NCI-H345 treated with DMSO at 0.1 percent for 48 hours (cell line): ENCODE results near the gene OAS3.
"Not testable (repeated sequence)": the region's sequence is repeated elsewhere in the genome, so short reads cannot be mapped to it uniquely, and the experiment has no call there.

Experiments used
- DNase-seq: peaks from one replicate; lab custom pipeline; 2025; ENCODE audit not compliant: unreplicated experiment; lab: John Stamatoyannopoulos, UW

Gene OAS3

DNA sequence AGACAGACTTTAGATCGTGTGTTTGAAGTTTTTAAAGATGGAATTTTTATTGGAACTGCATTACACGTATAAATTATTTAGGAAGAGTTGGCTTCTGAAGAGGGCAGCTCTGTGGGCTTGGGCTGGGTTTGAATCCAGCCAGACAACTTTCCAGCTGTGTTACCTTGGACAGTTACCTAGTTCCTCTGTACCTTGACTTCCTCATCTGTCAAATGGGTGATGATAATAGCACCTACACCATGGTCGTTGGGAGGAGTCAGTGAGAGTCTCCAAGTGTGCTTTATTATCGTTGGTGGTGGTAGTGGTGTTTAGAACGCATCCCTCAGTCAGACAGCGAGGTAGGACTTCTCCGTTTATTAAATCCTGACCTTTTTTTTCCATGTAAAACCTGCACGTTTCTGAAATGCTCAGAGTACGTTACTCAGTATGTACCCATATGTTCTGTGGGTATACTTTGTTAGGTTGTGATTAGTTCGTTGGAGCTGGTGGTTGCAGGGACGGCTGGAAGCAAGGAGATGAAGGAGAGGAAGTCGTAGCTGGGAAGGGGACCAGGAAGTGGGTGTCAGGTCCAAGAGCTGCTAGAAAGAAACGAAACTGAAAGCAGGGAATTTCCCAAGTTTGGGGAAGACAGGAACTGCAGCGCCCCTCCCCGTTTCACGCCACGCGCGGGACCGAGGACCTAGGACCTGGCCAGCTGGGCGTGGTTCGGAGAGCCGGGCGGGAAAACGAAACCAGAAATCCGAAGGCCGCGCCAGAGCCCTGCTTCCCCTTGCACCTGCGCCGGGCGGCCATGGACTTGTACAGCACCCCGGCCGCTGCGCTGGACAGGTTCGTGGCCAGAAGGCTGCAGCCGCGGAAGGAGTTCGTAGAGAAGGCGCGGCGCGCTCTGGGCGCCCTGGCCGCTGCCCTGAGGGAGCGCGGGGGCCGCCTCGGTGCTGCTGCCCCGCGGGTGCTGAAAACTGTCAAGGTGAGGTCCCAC is at the start of gene OAS3:
Gene OAS3 (plus strand): TSS at position 734 of the 979 bp plus-strand sequence. CDS start 57 bp downstream, at position 791.
- DNase-seq: no peak

GRCh38 chr12:112891093-112892024 is 46.9 kb upstream of the OAS3 start:
- DNase-seq: no peak

DNA sequence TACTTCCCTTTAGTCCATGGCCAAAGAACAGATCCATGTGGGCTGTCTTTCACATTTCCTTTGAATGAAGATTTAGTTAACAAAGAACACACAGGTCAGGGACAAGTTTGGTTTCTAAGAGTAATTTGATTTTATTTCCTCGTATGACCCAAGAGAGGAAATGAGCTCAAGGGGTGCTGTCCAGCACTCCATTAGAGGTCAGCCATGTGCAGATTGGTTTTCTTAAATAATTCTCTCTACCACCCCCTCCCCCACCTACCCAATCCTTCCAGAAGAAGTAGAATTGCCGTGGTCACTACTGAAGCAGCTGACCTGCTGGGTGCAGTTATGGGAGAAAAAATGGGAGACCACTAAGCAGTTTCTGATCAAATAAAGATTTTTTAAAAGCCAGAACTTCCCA is 45.4 kb upstream of the OAS3 start:
- no peak for DNase-seq

GRCh38 chr12:112894128-112894527 is 44.1 kb upstream of the OAS3 start:
- DNase-seq: no peak

DNA sequence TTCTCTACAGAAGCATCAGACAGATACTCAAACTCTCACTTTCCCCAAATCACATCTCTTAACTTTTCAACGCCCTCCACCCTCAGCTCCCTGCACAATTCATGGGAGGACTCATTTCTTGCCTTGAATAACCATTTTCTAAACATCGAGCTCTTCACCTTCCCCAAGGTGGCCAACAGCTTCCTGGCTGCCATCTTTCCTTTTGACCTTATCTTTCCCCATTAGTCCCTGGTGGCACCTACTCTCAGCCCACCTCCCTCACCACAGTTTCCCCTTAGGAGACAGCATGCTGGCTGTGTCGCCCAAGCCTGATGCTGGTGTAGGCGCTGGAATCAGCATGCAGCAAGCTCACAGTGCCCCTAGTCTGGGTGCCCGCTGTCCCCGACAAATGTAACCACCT is 39.9 kb upstream of the OAS3 start:
- DNase-seq: no peak

DNA sequence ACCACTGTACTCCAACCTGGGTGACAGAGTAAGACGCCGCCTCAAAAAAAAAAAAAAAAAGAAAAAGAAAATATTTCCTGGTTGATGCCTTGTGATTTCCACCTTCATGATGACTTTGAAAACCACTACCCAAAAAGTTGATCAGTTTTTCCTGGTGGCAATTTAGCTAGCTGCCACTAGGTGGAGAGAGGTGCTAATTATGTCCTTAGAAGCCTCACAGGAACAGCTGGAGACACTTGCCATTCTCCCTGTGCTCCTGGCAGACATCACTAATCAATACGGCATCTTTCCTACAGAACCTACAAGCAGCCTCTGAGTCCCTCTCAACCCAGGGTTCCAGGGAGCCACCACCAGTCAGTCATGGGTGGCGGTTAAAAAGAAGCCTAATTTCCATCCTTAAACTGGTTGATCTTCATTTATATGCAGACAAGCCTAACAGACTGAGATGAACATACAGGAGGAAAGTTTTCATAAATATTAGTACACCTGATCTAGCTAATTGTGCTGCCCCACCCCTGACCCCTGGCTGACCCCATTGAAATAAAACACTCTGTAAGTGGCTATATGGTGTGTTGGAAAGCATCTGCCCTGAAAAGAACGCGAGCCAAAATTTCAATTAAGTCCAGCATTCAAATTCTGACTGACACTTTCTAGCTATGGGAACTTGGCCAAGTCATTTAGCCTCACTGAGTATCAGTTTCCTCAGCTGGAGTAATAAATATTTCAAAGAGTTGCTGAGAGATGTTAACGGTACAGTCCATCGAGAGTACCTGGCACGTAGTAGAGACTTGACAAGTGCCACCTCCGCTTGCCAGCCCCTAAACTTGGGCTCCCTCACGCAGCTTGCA is 37.8 kb upstream of the OAS3 start:
- DNase-seq: peak; percentile 48

GRCh38 chr12:112901271-112901670 is 37.0 kb upstream of the OAS3 start:
- no peak for DNase-seq

- DNase-seq: no peak
Measured at GRCh38 chr12:112904571-112904970, 33.7 kb upstream of the OAS3 start.

DNA sequence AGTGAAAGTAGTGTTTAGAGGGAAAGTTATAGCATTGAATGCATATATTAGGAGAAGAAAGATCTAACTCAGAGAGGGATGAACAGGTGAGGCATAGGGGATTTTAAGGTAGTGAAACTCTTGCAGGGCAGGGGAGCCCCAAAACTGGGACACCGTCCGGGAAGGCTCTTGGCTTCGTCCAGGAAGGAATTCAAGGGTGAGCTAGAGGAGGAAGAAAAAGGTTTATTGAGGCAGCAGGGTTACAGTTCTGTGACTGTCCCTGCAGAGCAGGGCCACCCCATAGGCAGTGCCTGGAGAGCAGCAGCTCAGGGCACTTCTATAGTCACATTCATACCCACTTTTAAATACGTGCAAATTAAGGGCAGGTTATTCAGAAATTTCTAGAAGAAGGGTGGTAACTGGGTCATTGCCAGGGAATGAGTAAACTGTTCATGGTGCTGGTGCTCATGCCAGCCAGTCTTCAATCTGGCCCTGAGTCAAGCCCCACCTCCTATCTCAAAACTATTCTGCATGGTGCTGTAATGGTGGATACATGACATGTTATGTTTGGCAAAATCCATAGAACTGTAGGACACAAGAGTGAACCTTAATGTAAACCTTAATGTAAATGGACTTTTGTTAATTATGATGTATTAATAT is 32.7 kb upstream of the OAS3 start:
- DNase-seq: no peak

DNA sequence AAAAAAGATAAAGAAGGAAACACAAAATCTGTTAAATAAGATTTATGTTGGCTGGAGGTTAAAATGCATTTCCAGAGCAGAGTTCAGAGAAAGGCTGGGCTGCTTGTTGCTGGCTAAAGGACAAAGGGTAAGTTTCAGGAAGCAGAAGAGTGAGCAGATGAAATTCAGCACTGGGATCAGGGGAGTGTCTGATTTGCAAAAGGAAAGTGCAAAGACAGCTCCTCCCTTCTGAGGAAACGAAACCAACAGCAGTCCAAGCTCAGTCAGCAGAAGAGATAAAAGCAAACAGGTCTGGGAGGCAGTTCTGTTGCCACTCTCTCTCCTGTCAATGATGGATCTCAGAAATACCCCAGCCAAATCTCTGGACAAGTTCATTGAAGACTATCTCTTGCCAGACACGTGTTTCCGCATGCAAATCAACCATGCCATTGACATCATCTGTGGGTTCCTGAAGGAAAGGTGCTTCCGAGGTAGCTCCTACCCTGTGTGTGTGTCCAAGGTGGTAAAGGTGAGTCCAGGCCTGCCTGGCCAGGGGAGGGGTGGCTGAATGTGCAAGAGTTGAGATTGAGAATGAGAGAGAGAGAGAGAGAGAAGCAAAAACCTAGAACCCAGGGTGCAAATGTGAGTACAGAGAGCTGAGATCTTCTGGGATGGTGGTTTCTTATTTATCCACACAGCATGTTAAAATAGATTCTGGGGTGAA is 31.4 kb upstream of the OAS3 start, which contains the start of gene OAS1:
Gene OAS1 (plus strand): TSS at position 251 of the 703 bp plus-strand sequence. CDS start 78 bp downstream, at position 329.
- no peak for DNase-seq

DNA sequence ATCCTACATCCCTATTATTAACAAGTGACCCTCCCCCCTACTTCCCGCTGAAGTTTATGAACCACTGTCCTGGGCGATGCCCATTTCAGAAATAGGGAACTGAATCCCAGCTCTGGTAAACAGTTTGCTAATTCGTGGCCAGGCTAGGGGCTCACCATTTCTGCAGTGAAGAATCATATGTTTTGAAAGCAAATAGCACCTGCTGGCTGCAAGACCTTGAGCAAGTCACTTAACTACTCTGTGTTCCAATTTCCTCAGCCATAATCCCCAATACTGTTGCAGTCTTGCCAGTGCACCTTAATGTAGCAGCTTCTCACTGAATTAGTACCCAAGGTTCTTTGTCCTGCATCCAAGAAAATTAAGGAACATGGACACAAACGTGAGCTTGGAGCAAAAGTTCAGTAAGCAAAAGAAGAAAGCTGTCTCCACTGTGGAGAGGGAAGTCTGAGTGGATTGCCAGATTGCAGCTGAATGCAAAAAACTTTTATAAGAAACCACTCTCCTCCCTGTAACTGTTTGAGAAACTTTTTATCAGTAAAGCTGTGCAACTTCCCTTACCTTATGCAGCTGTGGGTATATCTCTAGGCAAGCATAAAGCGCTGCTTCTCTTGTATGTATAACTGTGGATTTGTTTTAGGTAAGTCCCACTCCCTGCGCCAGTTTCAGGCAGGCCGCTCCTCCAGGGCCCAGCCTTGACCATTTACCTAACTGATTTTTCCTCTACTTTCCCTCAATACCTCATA is 30.7 kb upstream of the OAS3 start:
- DNase-seq: no peak

DNA sequence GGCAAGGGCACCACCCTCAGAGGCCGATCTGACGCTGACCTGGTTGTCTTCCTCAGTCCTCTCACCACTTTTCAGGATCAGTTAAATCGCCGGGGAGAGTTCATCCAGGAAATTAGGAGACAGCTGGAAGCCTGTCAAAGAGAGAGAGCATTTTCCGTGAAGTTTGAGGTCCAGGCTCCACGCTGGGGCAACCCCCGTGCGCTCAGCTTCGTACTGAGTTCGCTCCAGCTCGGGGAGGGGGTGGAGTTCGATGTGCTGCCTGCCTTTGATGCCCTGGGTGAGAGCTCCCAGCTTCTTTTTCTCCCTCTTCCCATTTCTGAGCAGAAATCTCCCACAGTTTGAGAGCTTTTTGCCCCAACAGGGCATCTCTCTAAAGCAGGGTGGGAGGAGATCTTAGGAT is 29.7 kb upstream of the OAS3 start:
- DNase-seq: no peak

DNA sequence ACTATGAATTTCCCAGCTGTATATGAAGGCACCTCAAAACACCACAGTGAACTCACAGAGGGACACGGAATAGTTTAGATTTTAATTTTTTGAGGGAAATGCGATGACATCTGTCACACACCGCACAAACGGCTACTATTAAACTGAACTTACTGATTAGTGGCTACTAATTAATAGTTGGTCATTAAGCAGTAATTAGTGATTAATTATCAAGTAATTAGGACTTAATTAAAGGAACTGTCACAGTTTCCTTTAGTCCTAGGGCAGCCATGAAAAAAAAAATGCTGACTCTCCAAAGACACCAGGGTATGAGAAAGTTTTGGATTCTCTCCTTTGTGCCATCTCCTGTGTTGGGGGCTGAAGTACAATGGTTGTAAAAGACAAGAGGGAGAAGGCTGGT is 28.6 kb upstream of the OAS3 start:
- no peak for DNase-seq

- no peak for DNase-seq
Measured at GRCh38 chr12:112913038-112913688, 25.1 kb upstream of the OAS3 start.

GRCh38 chr12:112913888-112914287 is 24.4 kb upstream of the OAS3 start:
- not testable (repeated sequence) for DNase-seq

- peak; percentile 49 for DNase-seq
Measured at GRCh38 chr12:112916270-112916669, 22.0 kb upstream of the OAS3 start.

DNA sequence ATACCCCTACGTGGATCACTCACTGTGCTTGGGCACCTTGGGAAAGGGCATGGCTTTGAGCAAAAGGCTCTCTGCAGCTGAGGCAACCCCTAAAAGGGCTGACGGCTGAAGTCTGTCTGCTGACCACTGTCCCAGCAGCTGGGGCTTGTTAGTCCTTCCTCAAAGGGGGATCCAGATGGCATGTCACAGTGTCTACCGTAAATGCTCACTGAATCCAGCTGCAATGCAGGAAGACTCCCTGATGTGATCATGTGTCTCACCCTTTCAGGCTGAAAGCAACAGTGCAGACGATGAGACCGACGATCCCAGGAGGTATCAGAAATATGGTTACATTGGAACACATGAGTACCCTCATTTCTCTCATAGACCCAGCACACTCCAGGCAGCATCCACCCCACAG is 19.2 kb upstream of the OAS3 start:
- no peak for DNase-seq

- DNase-seq: no peak
Measured at GRCh38 chr12:112924986-112925385, 13.3 kb upstream of the OAS3 start.
